Measurements from ENCODE around the gene ZCWPW1. TPM values are rescaled to one million over a fixed set of nuclear protein-coding genes. Genes with fewer than 3 reads are reported as not detected.

The ZCWPW1 gene
- total RNA-seq: 1.8 and 2.2 TPM in 2 replicates
- 3.3 and 4.9 TPM in 2 replicates for polyA plus RNA-seq

- no peaks in the 10 kb centered on the region for H3K36me3 ChIP-seq (replicated peaks; ENCODE audit: insufficient read depth, low read depth)
- peak within 1 kb of the TSS; percentile 70 for H2AFZ ChIP-seq
- peak within 1 kb of the TSS; percentile 98 for H3K27ac ChIP-seq
- TF ChIP-seq EZH2phosphoT487 (IDR thresholded peaks at IDR 0.05; ENCODE audit: low read depth, severe bottlenecking, unreplicated experiment) (no peak), EZH2 (IDR thresholded peaks at IDR 0.05; ENCODE audit: borderline replicate concordance) (no peak), CTCF (IDR thresholded peaks at IDR 0.05; ENCODE audit: poor library complexity) (no peak)
- WGBS (ENCODE audit: low lambda C conversion rate, missing lambda C conversion rate): 2% methylated on average over 66 of the region's 66 CpGs
- H3K79me2 ChIP-seq: peaks cover 31% of the 10 kb centered on the region
- DNase-seq (ENCODE audit: low spot score): peak; percentile 96
- no peaks in the 10 kb centered on the region for H3K27me3 ChIP-seq
- H3K9me2 ChIP-seq (replicated peaks; ENCODE audit: insufficient read depth): no peaks in the 10 kb centered on the region
- H4K20me1 ChIP-seq (ENCODE audit: insufficient read depth, poor library complexity, severe bottlenecking): peaks cover 3% of the 10 kb centered on the region
- H3K4me1 ChIP-seq (ENCODE audit: insufficient read depth): peaks cover 22% of the 10 kb centered on the region
- peak within 1 kb of the TSS; percentile 36 for H3K4me3 ChIP-seq
- peak within 1 kb of the TSS; percentile 75 for H3K4me2 ChIP-seq
- H3K9me3 ChIP-seq (ENCODE audit: low read depth): no peaks in the 10 kb centered on the region
Measured at GRCh38 chr7:100428199-100428966, at the start of gene ZCWPW1. Gene ZCWPW1 (minus strand): TSS chr7:100428703. CDS start chr7:100420649, 8,054 bp downstream.

GRCh38 chr7:100477871-100478267 lies 49.4 kb upstream of the ZCWPW1 start:
- Histone ChIP-seq H4K20me1 (ENCODE audit: insufficient read depth, poor library complexity, severe bottlenecking) (peaks cover 31% of the 10 kb centered on the region), H3K4me1 (ENCODE audit: insufficient read depth) (peaks cover 28% of the 10 kb centered on the region), H3K4me3 (peak overlapping the region; percentile 76), H2AFZ (no peak overlapping the region), H3K79me2 (peaks cover 50% of the 10 kb centered on the region), H3K9me2 (replicated peaks; ENCODE audit: insufficient read depth) (no peaks in the 10 kb centered on the region), H3K36me3 (replicated peaks; ENCODE audit: insufficient read depth, low read depth) (no peaks in the 10 kb centered on the region), H3K27ac (peak overlapping the region; percentile 89), H3K27me3 (no peaks in the 10 kb centered on the region), H3K9me3 (ENCODE audit: low read depth) (no peaks in the 10 kb centered on the region), H3K4me2 (peak overlapping the region; percentile 97)
- TF ChIP-seq CTCF (IDR thresholded peaks at IDR 0.05; ENCODE audit: poor library complexity) (no peak), EZH2phosphoT487 (IDR thresholded peaks at IDR 0.05; ENCODE audit: low read depth, severe bottlenecking, unreplicated experiment) (no peak), EZH2 (IDR thresholded peaks at IDR 0.05; ENCODE audit: borderline replicate concordance) (no peak)
- WGBS (ENCODE audit: low lambda C conversion rate, missing lambda C conversion rate): 9% methylated on average over 9 of the region's 16 CpGs
- DNase-seq (ENCODE audit: low spot score): no peak

GRCh38 chr7:100476903-100477870 lies 48.7 kb upstream of the ZCWPW1 start:
- TF ChIP-seq CTCF (IDR thresholded peaks at IDR 0.05; ENCODE audit: poor library complexity) (peak; percentile 37), EZH2phosphoT487 (IDR thresholded peaks at IDR 0.05; ENCODE audit: low read depth, severe bottlenecking, unreplicated experiment) (no peak)
- Histone ChIP-seq H3K27me3 (no peaks in the 10 kb centered on the region), H3K79me2 (peaks cover 50% of the 10 kb centered on the region), H3K4me1 (ENCODE audit: insufficient read depth) (peaks cover 28% of the 10 kb centered on the region), H2AFZ (no peak overlapping the region), H3K36me3 (replicated peaks; ENCODE audit: insufficient read depth, low read depth) (no peaks in the 10 kb centered on the region), H3K4me3 (peak overlapping the region; percentile 76), H3K27ac (peak overlapping the region; percentile 89), H3K9me2 (replicated peaks; ENCODE audit: insufficient read depth) (no peaks in the 10 kb centered on the region), H3K4me2 (peak overlapping the region; percentile 97), H4K20me1 (ENCODE audit: insufficient read depth, poor library complexity, severe bottlenecking) (peaks cover 31% of the 10 kb centered on the region), H3K9me3 (ENCODE audit: low read depth) (no peaks in the 10 kb centered on the region)
- 44% methylated on average over 19 of the region's 30 CpGs for WGBS (ENCODE audit: low lambda C conversion rate, missing lambda C conversion rate)
- DNase-seq (ENCODE audit: low spot score): no peak
